DND-41 (cell line): Measurements from ENCODE around the gene TAS1R3.

ENCODE experiments used
- CTCF ChIP-seq: IDR thresholded peaks from 2 replicates; pipeline ENCODE4 v1.5.1; 2012; ENCODE audit warnings: borderline replicate concordance, low read length, moderate library complexity, mild to moderate bottlenecking; ENCODE audit not compliant: poor library complexity, severe bottlenecking; ENCODE audit errors: extremely low read depth
- EZH2 ChIP-seq: IDR thresholded peaks from 3 replicates; pipeline ENCODE4 v1.6.1; 2012; ENCODE audit warnings: borderline replicate concordance, low read depth, mild to moderate bottlenecking, moderate library complexity, low read length, inconsistent platforms; ENCODE audit not compliant: severe bottlenecking

GRCh38 chr1:1364266-1364665, 33.2 kb downstream of the TAS1R3 start:
- TF ChIP-seq CTCF (no peak), EZH2 (no peak)
